SK-N-SH treated with all-trans-retinoic acid at 6 μM for 48 hours (cell line): Measurements from ENCODE around the gene RASD2.

Experiments
- ATAC-seq: fragments of 200-7000 bp; cut with Tn5 transposase; 3 replicates; pipeline ENCODE4 v1.9.1; 2020; ENCODE audit warnings: mild to moderate bottlenecking, moderate library complexity
- ARNTL ChIP-seq: fragments of 450-650 bp; formaldehyde crosslinking; IDR thresholded peaks from 2 replicates; pipeline ENCODE4 v1.5.0; 2020; ENCODE audit warnings: low read depth, mild to moderate bottlenecking, moderate library complexity, borderline replicate concordance
- BACH2 ChIP-seq: fragments of 250-450 bp; sonication (Bioruptor Pico); IDR thresholded peaks from 2 replicates; pipeline ENCODE4 v1.9.0; 2021; ENCODE audit warnings: mild to moderate bottlenecking, borderline replicate concordance
- CREB5 ChIP-seq: fragments of 250-450 bp; sonication (Bioruptor Pico); IDR thresholded peaks from 2 replicates; pipeline ENCODE4 v1.5.1; 2020; ENCODE audit warnings: low read depth, mild to moderate bottlenecking, moderate library complexity
- CSDC2 ChIP-seq: fragments of 250-450 bp; sonication (Bioruptor Pico); IDR thresholded peaks from 2 replicates; pipeline ENCODE4 v1.5.0; 2020; ENCODE audit warnings: mild to moderate bottlenecking, moderate library complexity
- ESRRG ChIP-seq: fragments of 250-450 bp; sonication (Bioruptor Pico); IDR thresholded peaks from 2 replicates; pipeline ENCODE4 v1.6.1; 2021; ENCODE audit warnings: mild to moderate bottlenecking
- GLIS3 ChIP-seq: fragments of 250-450 bp; sonication (Bioruptor Pico); IDR thresholded peaks from 2 replicates; pipeline ENCODE4 v1.5.0; 2020; ENCODE audit warnings: mild to moderate bottlenecking, moderate library complexity
- ISL1 ChIP-seq: fragments of 250-450 bp; sonication (Bioruptor Pico); IDR thresholded peaks from 2 replicates; pipeline ENCODE4 v2.1.2; 2022; ENCODE audit warnings: mild to moderate bottlenecking, moderate library complexity
- OSR1 ChIP-seq: fragments of 250-450 bp; sonication (Bioruptor Pico); IDR thresholded peaks from 2 replicates; pipeline ENCODE4 v1.8.0; 2022; ENCODE audit warnings: moderate library complexity, mild to moderate bottlenecking, inconsistent platforms
- PATZ1 ChIP-seq: fragments of 250-450 bp; sonication (Bioruptor Pico); IDR thresholded peaks from 2 replicates; pipeline ENCODE4 v1.8.0; 2020; ENCODE audit warnings: mild to moderate bottlenecking, moderate library complexity, borderline replicate concordance
- POU6F1 ChIP-seq: fragments of 250-450 bp; sonication (Bioruptor Pico); IDR thresholded peaks from 2 replicates; pipeline ENCODE4 v1.8.0; 2021; ENCODE audit warnings: low read depth, mild to moderate bottlenecking, moderate library complexity, borderline replicate concordance
- PPARA ChIP-seq: fragments of 250-450 bp; sonication (Bioruptor Pico); IDR thresholded peaks from 2 replicates; pipeline ENCODE4 v1.5.0; 2020; ENCODE audit warnings: mild to moderate bottlenecking, borderline replicate concordance
- RARB ChIP-seq: fragments of 250-450 bp; sonication (Bioruptor Pico); IDR thresholded peaks from 2 replicates; pipeline ENCODE4 v1.8.0; 2021; ENCODE audit warnings: mild to moderate bottlenecking, moderate library complexity
- SNAI2 ChIP-seq: fragments of 250-450 bp; sonication (Bioruptor Pico); IDR thresholded peaks from 2 replicates; pipeline ENCODE4 v1.5.0; 2020; ENCODE audit warnings: mild to moderate bottlenecking, moderate library complexity
- TCF4 ChIP-seq: fragments of 250-450 bp; sonication (Bioruptor Pico); IDR thresholded peaks from 2 replicates; pipeline ENCODE4 v1.8.0; 2021; ENCODE audit warnings: mild to moderate bottlenecking, moderate library complexity, borderline replicate concordance
- TOX ChIP-seq: fragments of 250-450 bp; sonication (Bioruptor Pico); IDR thresholded peaks from 2 replicates; pipeline ENCODE4 v1.8.0; 2021; ENCODE audit warnings: mild to moderate bottlenecking, moderate library complexity, borderline replicate concordance
- TSHZ2 ChIP-seq: fragments of 250-450 bp; sonication (Bioruptor Pico); IDR thresholded peaks from 2 replicates; pipeline ENCODE4 v1.5.0; 2020; ENCODE audit warnings: mild to moderate bottlenecking, moderate library complexity
- ZFP3 ChIP-seq: fragments of 250-450 bp; sonication (Bioruptor Pico); IDR thresholded peaks from 2 replicates; pipeline ENCODE4 v1.5.0; 2020; ENCODE audit warnings: mild to moderate bottlenecking, moderate library complexity
- ZFP30 ChIP-seq: fragments of 450-650 bp; formaldehyde crosslinking; IDR thresholded peaks from 2 replicates; pipeline ENCODE4 v1.5.0; 2022; ENCODE audit warnings: mild to moderate bottlenecking, moderate library complexity
- ZNF565 ChIP-seq: fragments of 450-650 bp; formaldehyde crosslinking; conservative IDR thresholded peaks from 2 replicates; pipeline ENCODE4 v1.5.0; 2020; ENCODE audit warnings: low read depth, mild to moderate bottlenecking, moderate library complexity
- ZNF70 ChIP-seq: fragments of 450-650 bp; formaldehyde crosslinking; IDR thresholded peaks from 2 replicates; pipeline ENCODE4 v1.5.0; 2020; ENCODE audit warnings: mild to moderate bottlenecking, moderate library complexity
- ZNF8 ChIP-seq: fragments of 450-650 bp; formaldehyde crosslinking; IDR thresholded peaks from 2 replicates; pipeline ENCODE4 v1.5.0; 2020; ENCODE audit warnings: mild to moderate bottlenecking, moderate library complexity
- TF ChIP-seq, protein P1 (sequence below): fragments of 250-450 bp; sonication (Bioruptor Pico); IDR thresholded peaks from 2 replicates; pipeline ENCODE4 v1.5.1; 2021; ENCODE audit warnings: mild to moderate bottlenecking, moderate library complexity

Gene RASD2

DNA sequence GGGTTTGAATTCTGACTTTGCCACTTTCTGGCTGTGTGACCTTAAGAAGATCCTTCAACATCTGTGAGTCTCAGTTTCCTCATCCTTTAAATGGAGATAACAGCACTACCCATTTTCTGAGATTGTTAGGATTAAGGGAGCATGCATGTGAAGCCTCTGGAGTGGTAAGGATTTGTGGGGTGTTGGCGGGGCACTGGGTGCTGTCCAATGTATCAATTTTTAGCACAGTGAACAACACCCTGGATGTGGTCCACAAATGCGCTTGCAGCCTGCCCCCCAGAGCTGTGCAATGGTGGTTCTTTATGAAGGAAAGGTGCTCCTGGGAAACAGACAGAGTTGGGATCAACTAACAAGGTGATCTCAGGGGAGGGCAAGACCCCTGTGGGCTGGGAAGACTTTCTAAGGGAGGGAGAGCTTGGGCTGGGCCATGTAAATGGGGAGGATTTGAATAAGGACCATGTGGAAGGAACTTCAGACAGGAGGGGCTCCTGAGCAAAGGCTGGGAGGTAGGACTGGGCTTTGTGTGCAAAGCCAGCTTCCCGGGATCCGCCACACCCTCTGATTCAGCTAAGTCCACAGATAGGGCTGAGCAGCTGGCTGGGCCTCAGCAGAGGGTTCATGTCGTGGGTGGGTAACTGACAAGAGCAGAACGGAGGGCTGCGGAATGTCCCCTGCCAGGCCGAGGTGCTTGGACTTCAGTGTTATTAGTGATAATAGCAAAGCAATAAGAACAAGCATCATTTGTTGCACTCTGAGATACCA, 22.7 kb upstream of the RASD2 start:
- TF ChIP-seq ZFP3 (CRISPR knock-in tag) (no peak), POU6F1 (CRISPR knock-in tag) (no peak), GLIS3 (CRISPR knock-in tag) (no peak), PPARA (CRISPR knock-in tag) (no peak), BACH2 (no peak), ZNF70 (CRISPR knock-in tag) (no peak), CREB5 (CRISPR knock-in tag) (no peak), TSHZ2 (CRISPR knock-in tag) (no peak), ARNTL (CRISPR knock-in tag) (no peak), ZNF565 (CRISPR knock-in tag) (no peak), ISL1 (CRISPR knock-in tag) (no peak), SNAI2 (CRISPR knock-in tag) (no peak), OSR1 (CRISPR knock-in tag) (no peak), TCF4 (CRISPR knock-in tag) (no peak), CSDC2 (CRISPR knock-in tag) (no peak), ESRRG (CRISPR knock-in tag) (no peak), ZFP30 (CRISPR knock-in tag) (no peak), PATZ1 (no peak)
- TF ChIP-seq, protein P1, sequence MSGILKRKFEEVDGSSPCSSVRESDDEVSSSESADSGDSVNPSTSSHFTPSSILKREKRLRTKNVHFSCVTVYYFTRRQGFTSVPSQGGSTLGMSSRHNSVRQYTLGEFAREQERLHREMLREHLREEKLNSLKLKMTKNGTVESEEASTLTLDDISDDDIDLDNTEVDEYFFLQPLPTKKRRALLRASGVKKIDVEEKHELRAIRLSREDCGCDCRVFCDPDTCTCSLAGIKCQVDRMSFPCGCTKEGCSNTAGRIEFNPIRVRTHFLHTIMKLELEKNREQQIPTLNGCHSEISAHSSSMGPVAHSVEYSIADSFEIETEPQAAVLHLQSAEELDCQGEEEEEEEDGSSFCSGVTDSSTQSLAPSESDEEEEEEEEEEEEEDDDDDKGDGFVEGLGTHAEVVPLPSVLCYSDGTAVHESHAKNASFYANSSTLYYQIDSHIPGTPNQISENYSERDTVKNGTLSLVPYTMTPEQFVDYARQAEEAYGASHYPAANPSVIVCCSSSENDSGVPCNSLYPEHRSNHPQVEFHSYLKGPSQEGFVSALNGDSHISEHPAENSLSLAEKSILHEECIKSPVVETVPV: no peak
- ATAC-seq: no peak

GRCh38 chr22:35518811-35519210, 21.8 kb upstream of the RASD2 start:
- ATAC-seq: no peak
- TF ChIP-seq TOX (CRISPR knock-in tag) (no peak), ZNF70 (CRISPR knock-in tag) (no peak), ISL1 (CRISPR knock-in tag) (no peak), RARB (CRISPR knock-in tag) (no peak), OSR1 (CRISPR knock-in tag) (no peak), CSDC2 (CRISPR knock-in tag) (no peak), ZNF8 (CRISPR knock-in tag) (no peak), TSHZ2 (CRISPR knock-in tag) (no peak), ZFP30 (CRISPR knock-in tag) (no peak), PATZ1 (no peak), ZNF565 (CRISPR knock-in tag) (no peak), TCF4 (CRISPR knock-in tag) (no peak)
- TF ChIP-seq, protein P1: no peak
